GM12878 (cell line): ENCODE results near the gene NELFB.
A peak's percentile ranks its signal among the peaks of the same experiment; 100 is the strongest.

Experiments
- CTCF ChIP-seq, 3 experiments: IDR thresholded peaks in 2 of 3; conservative IDR thresholded peaks in 1 of 3; 2 replicates each; pipeline ENCODE4 v1.5.1; 2011; ENCODE audit warnings: low read depth in 3 of 3, low read length in 3 of 3, mild to moderate bottlenecking in 3 of 3, control low read depth in 2 of 3, moderate library complexity in 2 of 3, inconsistent platforms in 1 of 3, mixed read lengths in 1 of 3; ENCODE audit not compliant: control insufficient read depth in 2 of 3, insufficient read depth in 1 of 3; ENCODE audit errors: extremely low read depth in 1 of 3
- EZH2 ChIP-seq: IDR thresholded peaks from 2 replicates; pipeline ENCODE4 v1.6.1; 2012; ENCODE audit warnings: low read depth, mild to moderate bottlenecking, control low read depth, inconsistent platforms, low read length, borderline replicate concordance; ENCODE audit not compliant: control insufficient read depth
- HCFC1 ChIP-seq: fragments of 150-350 bp; IDR thresholded peaks from 2 replicates; pipeline ENCODE4 v1.6.1; 2014; ENCODE audit warnings: low read length
- NFXL1 ChIP-seq: fragments of 450-650 bp; IDR thresholded peaks from 2 replicates; pipeline ENCODE4 v1.6.1; 2017; ENCODE audit warnings: antibody characterized with exemption, mild to moderate bottlenecking, borderline replicate concordance
- NFYB ChIP-seq: IDR thresholded peaks from 2 replicates; pipeline ENCODE4 v1.6.1; 2011; ENCODE audit warnings: low read depth, mild to moderate bottlenecking, low read length, improper control_type of control experiment, moderate library complexity; ENCODE audit not compliant: insufficient read depth
- PML ChIP-seq: IDR thresholded peaks from 2 replicates; pipeline ENCODE4 v1.6.1; 2012; ENCODE audit warnings: low read length, inconsistent platforms
- POLR2AphosphoS2 ChIP-seq: IDR thresholded peaks from 2 replicates; pipeline ENCODE4 v1.6.1; 2011; ENCODE audit warnings: low read depth, mild to moderate bottlenecking, low read length, improper control_type of control experiment, moderate library complexity
- POLR2AphosphoS5 ChIP-seq: IDR thresholded peaks from 2 replicates; pipeline ENCODE4 v1.6.1; 2011; ENCODE audit warnings: mild to moderate bottlenecking, low read length, inconsistent platforms
- RBBP5 ChIP-seq: fragments of 200-600 bp; sonication (generic); conservative IDR thresholded peaks from 2 replicates; pipeline ENCODE4 v1.6.1; 2016
- REST ChIP-seq: IDR thresholded peaks from 2 replicates; pipeline ENCODE4 v1.6.1; 2012; ENCODE audit warnings: mild to moderate bottlenecking, low read depth, low read length
- TCF7 ChIP-seq: IDR thresholded peaks from 2 replicates; pipeline ENCODE4 v1.6.1; 2014; ENCODE audit warnings: antibody characterized with exemption, borderline replicate concordance
- USF1 ChIP-seq: IDR thresholded peaks from 2 replicates; pipeline ENCODE4 v1.6.1; 2011; ENCODE audit warnings: borderline replicate concordance, low read depth, mild to moderate bottlenecking, moderate library complexity, mixed read lengths, low read length; ENCODE audit not compliant: insufficient read depth; ENCODE audit errors: extremely low read length

GRCh38 chr9:137240318-137240840 is 14.7 kb upstream of the NELFB start:
- no peak for TF ChIP-seq TCF7
- no peak for TF ChIP-seq REST
- no peak for TF ChIP-seq NFXL1
- TF ChIP-seq POLR2AphosphoS2 = no peak
- TF ChIP-seq NFYB = no peak
- no peak for TF ChIP-seq PML
- TF ChIP-seq HCFC1 = no peak
- TF ChIP-seq CTCF (IDR thresholded peaks at IDR 0.05 in 2 of 3, conservative IDR thresholded peaks at IDR 0.05 in 1 of 3; ENCODE audit: control insufficient read depth in 2 of 3, extremely low read depth in 1 of 3, insufficient read depth in 1 of 3, low read depth in 3 of 3, low read length in 3 of 3) = peak in 2 of 3 experiments; percentile 14 to 23; a peak in 2 of 6 replicates
- no peak; the same call in 1 of the 2 replicates for TF ChIP-seq POLR2AphosphoS5
- TF ChIP-seq RBBP5 = no peak
- TF ChIP-seq USF1 = no peak
- TF ChIP-seq EZH2 = no peak
